ENCODE measurements around the gene EFCAB14. TPM values are rescaled to one million over a fixed set of nuclear protein-coding genes. Genes with fewer than 3 reads are reported as not detected.
A peak's percentile ranks its signal among the peaks of the same experiment; 100 is the strongest.

Gene EFCAB14, protein sequence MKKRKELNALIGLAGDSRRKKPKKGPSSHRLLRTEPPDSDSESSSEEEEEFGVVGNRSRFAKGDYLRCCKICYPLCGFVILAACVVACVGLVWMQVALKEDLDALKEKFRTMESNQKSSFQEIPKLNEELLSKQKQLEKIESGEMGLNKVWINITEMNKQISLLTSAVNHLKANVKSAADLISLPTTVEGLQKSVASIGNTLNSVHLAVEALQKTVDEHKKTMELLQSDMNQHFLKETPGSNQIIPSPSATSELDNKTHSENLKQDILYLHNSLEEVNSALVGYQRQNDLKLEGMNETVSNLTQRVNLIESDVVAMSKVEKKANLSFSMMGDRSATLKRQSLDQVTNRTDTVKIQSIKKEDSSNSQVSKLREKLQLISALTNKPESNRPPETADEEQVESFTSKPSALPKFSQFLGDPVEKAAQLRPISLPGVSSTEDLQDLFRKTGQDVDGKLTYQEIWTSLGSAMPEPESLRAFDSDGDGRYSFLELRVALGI
- total RNA-seq (2012; rRNA removed) (39.2 and 43.0 TPM in 2 replicates), polyA plus RNA-seq (2012; rRNA removed) (25.5 and 28.6 TPM in 2 replicates), Bru-seq, nascent RNA (percentile 83 among the genes with signal in this experiment), BruChase-seq, experiment 1, labeled RNA remaining after a 6-hour chase (percentile 85 among the genes with signal in this experiment), BruChase-seq, experiment 2, labeled RNA remaining after a 2-hour chase (percentile 80 among the genes with signal in this experiment)
- polyA plus RNA-seq (2012; cell fraction: cytosol; rRNA removed) = 7.8 and 10.3 TPM in 2 replicates
- 5.0 and 31.4 TPM in 2 replicates for polyA plus RNA-seq (2012; cell fraction: nucleus; rRNA removed; ENCODE audit: low replicate concordance)
- long read RNA-seq, full-length matches to known transcripts = 28 of 62 reads
- long read RNA-seq, partial matches to known transcripts = 27 of 62 reads
- long read RNA-seq, other reads (novel, unspliced or antisense) = 7 of 62 reads

DNA sequence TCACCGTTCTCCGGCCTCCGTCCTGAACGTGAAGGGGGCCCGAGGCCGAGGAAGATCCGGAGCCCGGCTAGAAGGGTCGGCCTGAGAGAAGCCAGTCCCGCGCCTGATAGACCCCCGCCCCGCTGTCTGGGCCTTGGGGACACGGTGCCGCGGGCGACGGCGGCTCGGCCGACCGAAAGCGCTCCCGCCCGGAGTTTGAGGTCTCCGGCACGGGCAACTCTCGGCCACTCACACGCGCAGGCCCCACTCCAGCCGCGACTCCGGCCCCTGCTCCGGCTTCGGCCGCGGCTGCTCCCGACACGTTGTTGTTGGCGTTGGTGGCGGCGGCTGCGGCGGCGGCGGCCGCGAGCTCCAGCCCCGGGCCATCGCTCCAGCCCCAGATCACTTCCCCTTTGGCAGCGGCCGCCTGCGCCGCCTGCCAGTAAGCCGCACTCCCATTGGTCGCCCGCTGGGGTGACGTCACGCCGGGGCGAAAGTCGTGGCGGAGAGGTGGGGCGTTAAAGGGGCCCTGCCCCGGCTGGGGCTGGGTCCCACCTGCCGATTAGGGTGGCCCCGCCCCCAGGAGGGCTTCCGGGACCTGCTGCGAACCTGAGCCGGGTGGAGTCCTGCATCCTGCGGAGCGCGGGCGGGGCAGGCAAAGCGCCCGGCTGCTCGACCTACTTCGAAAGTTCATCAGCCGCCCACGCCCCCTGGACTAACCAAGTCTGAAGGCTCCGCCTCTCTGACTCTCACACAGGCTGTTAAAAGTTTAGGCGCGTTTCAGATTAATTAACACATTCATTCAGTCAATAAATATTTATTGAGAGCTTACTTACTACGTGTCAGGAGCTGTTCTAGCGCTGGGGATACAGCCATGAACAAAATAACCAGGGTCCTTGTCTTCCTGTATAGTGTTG, at the start of gene EFCAB14:
EFCAB14 (minus strand) TSS at position 388 of the 896 bp plus-strand sequence. CDS start 1,027 bp downstream, outside the sequence.
- H2AK5ac ChIP-seq (ENCODE audit: low read depth, low read length) = peak within 1 kb of the TSS; percentile 49; the same call in 1 of the 2 replicates
- in situ Hi-C loops (cut with MboI; ENCODE audit: low sequenced_read_pairs) = loop anchor here (25.0 kb wide), 1 partner anchor 307 kb away; no protein-coding TSS in a partner anchor
- H4K8ac ChIP-seq (ENCODE audit: low read depth in 2 of 2, low read length in 2 of 2) = peak within 1 kb of the TSS; percentile 58 to 66
- peak within 1 kb of the TSS; percentile 51 for H2AK9ac ChIP-seq (replicated peaks; ENCODE audit: low read depth, low read length, poor library complexity)
- peak; percentile 97 for ATAC-seq (ENCODE audit: low read depth)
- POLR2A ChIA-PET (ENCODE audit: unreplicated experiment) = no interaction called here
- peak within 1 kb of the TSS; percentile 23; the same call in 1 of the 2 replicates for H3K23ac ChIP-seq (ENCODE audit: low read depth, low read length)
- H4K91ac ChIP-seq (ENCODE audit: insufficient read depth, low read depth, low read length) = peak within 1 kb of the TSS; percentile 52; the same call in 1 of the 2 replicates
- H2BK120ac ChIP-seq (ENCODE audit: low read depth, low read length) = peak within 1 kb of the TSS; percentile 57; the same call in 1 of the 2 replicates
- TSS peak; percentile 91 for BruUV-seq (replicated peaks)
- H3K4me3 ChIP-seq (ENCODE audit: insufficient read depth, low read depth, low read length) = peak within 1 kb of the TSS; percentile 69
- peak within 1 kb of the TSS; percentile 99 for H3K4me2 ChIP-seq (ENCODE audit: low read depth, low read length)
- H2AFZ ChIP-seq (replicated peaks; ENCODE audit: low read length, poor library complexity) = peak within 1 kb of the TSS; percentile 96
- H3K36me3 ChIP-seq (ENCODE audit: control insufficient read depth, insufficient read depth, low read length) = peaks cover 9% of the 10 kb centered on the region
- no peaks in the 10 kb centered on the region for H3K9me3 ChIP-seq (ENCODE audit: control insufficient read depth, insufficient read depth, low read length)
- H3K4me1 ChIP-seq (ENCODE audit: control insufficient read depth, insufficient read depth, low read length) = peaks cover 10% of the 10 kb centered on the region
- intact Hi-C loops (cut with micrococcal nuclease) = loop anchor here (5.0 kb wide), 2 partner anchors 102 to 117 kb away; partner anchors contain the start of genes MKNK1 and MOB3C
- peaks cover 25 to 29% of the 10 kb centered on the region in 2 experiments for H3K79me1 ChIP-seq (ENCODE audit: low read depth in 1 of 2, low read length in 2 of 2)
- peak within 1 kb of the TSS; percentile 64 for H3K27ac ChIP-seq (ENCODE audit: insufficient read depth, low read length)
- H3K14ac ChIP-seq (replicated peaks; ENCODE audit: low read depth, low read length) = 0 out of 2 replicates have a peak within 1 kb of the TSS, but pooled peaks have one; percentile 21
- peak within 1 kb of the TSS; percentile 94 for H3K9ac ChIP-seq (ENCODE audit: low read depth, low read length)
- DNase-seq = peak; percentile 85
- H2BK5ac ChIP-seq (ENCODE audit: low read depth, low read length, poor library complexity, severe bottlenecking) = peak within 1 kb of the TSS; percentile 51
- peak within 1 kb of the TSS; percentile 46; the same call in 1 of the 2 replicates for H3K56ac ChIP-seq (ENCODE audit: extremely low read depth, insufficient read depth, low read length)
- WGBS, 2 experiments (ENCODE audit: extremely low coverage in 2 of 2, insufficient read length in 1 of 2) = 0% methylated on average over 22 of the region's 85 CpGs; no CpG with 5 or more reads in 1 of the 2 experiments
- peaks cover 17% of the 10 kb centered on the region for H3K27me3 ChIP-seq (ENCODE audit: control insufficient read depth, insufficient read depth, low read length)
- peaks cover 6% of the 10 kb centered on the region; the same call in 1 of the 2 replicates for H4K20me1 ChIP-seq (ENCODE audit: insufficient read depth, low read length)
- H3K4ac ChIP-seq (ENCODE audit: low read depth, low read length) = peak within 1 kb of the TSS; percentile 68; the same call in 1 of the 2 replicates
- no peak within 1 kb of the TSS; the same call in 1 of the 2 replicates for H3K18ac ChIP-seq (ENCODE audit: low read depth, low read length)
- H3K9me1 ChIP-seq (ENCODE audit: insufficient read depth, low read length) = peaks cover 5% of the 10 kb centered on the region; the same call in 1 of the 2 replicates
- H4K5ac ChIP-seq (ENCODE audit: low read depth, low read length) = peak within 1 kb of the TSS; percentile 33
- dilution Hi-C loops (cut with HindIII; ENCODE audit: low sequenced_read_pairs, unreplicated experiment) = no loop called here
- no peak within 1 kb of the TSS for H2BK20ac ChIP-seq (ENCODE audit: low read depth, low read length)
- CTCF ChIA-PET = interaction anchor here (0.7 to 1.0 kb wide), 2 partner anchors 11 to 112 kb away, joined by 3 to 5 read pairs; no protein-coding TSS in a partner anchor
- no peak within 1 kb of the TSS for H2BK15ac ChIP-seq (ENCODE audit: low read depth, low read length)
- TF ChIP-seq MAFK (IDR thresholded peaks at IDR 0.05; ENCODE audit: low read depth, low read length) (no peak), FOS (IDR thresholded peaks at IDR 0.05; ENCODE audit: low read depth, low read length) (peak; percentile 5; the same call in 1 of the 2 replicates), USF2 (IDR thresholded peaks at IDR 0.05; ENCODE audit: low read depth, low read length) (0 out of 2 replicates have a peak, but pooled peaks have one; percentile 17), NFE2L2 (IDR thresholded peaks at IDR 0.05; ENCODE audit: low read depth, low read length) (no peak), CHD1 (IDR thresholded peaks at IDR 0.05; ENCODE audit: low read depth, low read length) (no peak), CEBPB (IDR thresholded peaks at IDR 0.05; ENCODE audit: low read depth, low read length) (no peak), MXI1 (IDR thresholded peaks at IDR 0.05; ENCODE audit: borderline replicate concordance, low read depth, low read length) (0 out of 2 replicates have a peak, but pooled peaks have one; percentile 36), SMC3 (IDR thresholded peaks at IDR 0.05; ENCODE audit: low read depth, low read length) (no peak)
- TF ChIP-seq, protein P1, sequence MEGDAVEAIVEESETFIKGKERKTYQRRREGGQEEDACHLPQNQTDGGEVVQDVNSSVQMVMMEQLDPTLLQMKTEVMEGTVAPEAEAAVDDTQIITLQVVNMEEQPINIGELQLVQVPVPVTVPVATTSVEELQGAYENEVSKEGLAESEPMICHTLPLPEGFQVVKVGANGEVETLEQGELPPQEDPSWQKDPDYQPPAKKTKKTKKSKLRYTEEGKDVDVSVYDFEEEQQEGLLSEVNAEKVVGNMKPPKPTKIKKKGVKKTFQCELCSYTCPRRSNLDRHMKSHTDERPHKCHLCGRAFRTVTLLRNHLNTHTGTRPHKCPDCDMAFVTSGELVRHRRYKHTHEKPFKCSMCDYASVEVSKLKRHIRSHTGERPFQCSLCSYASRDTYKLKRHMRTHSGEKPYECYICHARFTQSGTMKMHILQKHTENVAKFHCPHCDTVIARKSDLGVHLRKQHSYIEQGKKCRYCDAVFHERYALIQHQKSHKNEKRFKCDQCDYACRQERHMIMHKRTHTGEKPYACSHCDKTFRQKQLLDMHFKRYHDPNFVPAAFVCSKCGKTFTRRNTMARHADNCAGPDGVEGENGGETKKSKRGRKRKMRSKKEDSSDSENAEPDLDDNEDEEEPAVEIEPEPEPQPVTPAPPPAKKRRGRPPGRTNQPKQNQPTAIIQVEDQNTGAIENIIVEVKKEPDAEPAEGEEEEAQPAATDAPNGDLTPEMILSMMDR (conservative IDR thresholded peaks at IDR 0.05; ENCODE audit: low read depth, low read length) = no peak

All from IMR-90 (cell line).